ENCODE measurements around the gene ABCA4.
A peak's percentile ranks its signal among the peaks of the same experiment; 100 is the strongest.

Gene ABCA4

DNA sequence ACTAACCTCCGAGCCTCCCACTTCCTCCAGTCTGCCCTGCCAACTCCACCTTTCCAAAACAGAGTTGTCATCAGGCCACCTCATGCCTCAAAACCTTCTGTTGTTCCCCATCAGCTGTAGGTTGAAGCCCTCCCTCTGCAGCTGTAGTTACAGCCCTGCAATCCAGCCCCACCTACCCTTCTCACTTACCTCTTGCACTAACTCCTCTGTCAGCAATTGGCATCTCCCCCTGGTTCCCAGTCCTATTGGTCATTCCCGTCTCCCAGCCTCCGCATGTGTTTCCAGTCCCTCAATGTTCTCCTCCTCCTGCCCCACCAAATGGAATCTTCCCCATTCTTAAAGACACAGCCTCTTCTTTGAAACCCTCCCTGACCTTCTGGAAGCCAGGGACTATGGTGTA lies 111.6 kb downstream of the ABCA4 start:
- Histone ChIP-seq H3K4me1 (ENCODE audit: insufficient read depth, poor library complexity, severe bottlenecking) (no peaks in the 10 kb centered on the region), H3K4me3 (ENCODE audit: severe bottlenecking) (no peak overlapping the region), H3K9me3 (ENCODE audit: severe bottlenecking) (no peaks in the 10 kb centered on the region), H3K36me3 (ENCODE audit: low read depth) (no peaks in the 10 kb centered on the region), H3K27me3 (ENCODE audit: insufficient read depth, poor library complexity, severe bottlenecking) (no peaks in the 10 kb centered on the region), H3K27ac (ENCODE audit: poor library complexity, severe bottlenecking) (no peak overlapping the region)
- no peak for TF ChIP-seq CTCF (IDR thresholded peaks at IDR 0.05; ENCODE audit: poor library complexity, severe bottlenecking)
- ATAC-seq (ENCODE audit: low read depth) (no peak), DNase-seq (ENCODE audit: low spot score) (no peak)

GRCh38 chr1:94006604-94007003 lies 114.3 kb downstream of the ABCA4 start:
- Histone ChIP-seq H3K4me1 (ENCODE audit: insufficient read depth, poor library complexity, severe bottlenecking) (no peaks in the 10 kb centered on the region), H3K27ac (ENCODE audit: poor library complexity, severe bottlenecking) (no peak overlapping the region), H3K9me3 (ENCODE audit: severe bottlenecking) (no peaks in the 10 kb centered on the region), H3K27me3 (ENCODE audit: insufficient read depth, poor library complexity, severe bottlenecking) (no peaks in the 10 kb centered on the region), H3K36me3 (ENCODE audit: low read depth) (no peaks in the 10 kb centered on the region), H3K4me3 (ENCODE audit: severe bottlenecking) (no peak overlapping the region)
- TF ChIP-seq CTCF (IDR thresholded peaks at IDR 0.05; ENCODE audit: poor library complexity, severe bottlenecking) = no peak
- ATAC-seq (ENCODE audit: low read depth) = no peak
- no peak for DNase-seq (ENCODE audit: low spot score)

- no peaks in the 10 kb centered on the region for H3K36me3 ChIP-seq (ENCODE audit: low read depth)
- H3K27ac ChIP-seq (ENCODE audit: poor library complexity, severe bottlenecking) = no peak overlapping the region
- DNase-seq (ENCODE audit: low spot score) (no peak), ATAC-seq (ENCODE audit: low read depth) (peak; percentile 73)
- H3K27me3 ChIP-seq (ENCODE audit: insufficient read depth, poor library complexity, severe bottlenecking) = no peaks in the 10 kb centered on the region
- H3K4me3 ChIP-seq (ENCODE audit: severe bottlenecking) = no peak overlapping the region
- H3K9me3 ChIP-seq (ENCODE audit: severe bottlenecking) = no peaks in the 10 kb centered on the region
- no peak for TF ChIP-seq CTCF (IDR thresholded peaks at IDR 0.05; ENCODE audit: poor library complexity, severe bottlenecking)
- H3K4me1 ChIP-seq (ENCODE audit: insufficient read depth, poor library complexity, severe bottlenecking) = no peaks in the 10 kb centered on the region
Measured at GRCh38 chr1:94004924-94005323, 116.0 kb downstream of the ABCA4 start.

DNA sequence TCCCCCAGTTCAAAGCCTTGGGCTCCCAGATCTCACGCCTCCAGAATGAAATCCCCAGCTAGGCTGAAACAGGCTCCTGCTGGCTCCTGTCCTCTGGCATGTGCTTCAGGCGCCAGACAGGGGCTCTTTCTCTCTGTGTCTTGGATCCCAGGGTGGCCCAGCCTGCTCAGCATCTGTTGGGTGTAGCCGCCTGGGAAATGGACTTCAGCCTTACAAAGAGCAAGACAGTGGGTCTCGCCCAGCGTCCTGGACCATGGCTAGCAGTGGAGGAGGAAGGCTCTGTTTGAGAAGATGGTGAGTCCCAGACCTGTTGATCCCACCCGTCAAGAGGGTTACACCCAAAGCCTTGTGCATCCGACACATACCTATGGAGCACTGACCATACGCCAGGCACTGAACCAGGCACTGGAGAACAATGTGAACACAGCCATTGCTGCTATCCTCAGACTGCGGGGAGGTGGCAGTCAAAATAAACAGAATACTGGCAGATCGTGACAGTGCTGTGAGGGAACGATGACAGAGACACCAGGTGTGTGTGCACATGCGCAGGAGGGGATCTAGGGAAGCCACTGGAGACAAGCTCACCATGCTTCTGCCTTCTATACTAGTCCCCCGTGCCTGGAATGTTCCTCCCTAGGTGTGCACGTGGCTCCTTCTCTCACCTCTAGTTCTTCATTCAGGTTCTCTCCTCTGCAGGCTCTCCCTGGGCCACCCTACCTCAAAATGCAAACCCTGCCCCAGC lies 118.7 kb downstream of the ABCA4 start:
- ATAC-seq (ENCODE audit: low read depth) = no peak
- no peak overlapping the region for H3K4me3 ChIP-seq (ENCODE audit: severe bottlenecking)
- H3K27me3 ChIP-seq (ENCODE audit: insufficient read depth, poor library complexity, severe bottlenecking) = no peaks in the 10 kb centered on the region
- H3K27ac ChIP-seq (ENCODE audit: poor library complexity, severe bottlenecking) = no peak overlapping the region
- no peaks in the 10 kb centered on the region for H3K9me3 ChIP-seq (ENCODE audit: severe bottlenecking)
- no peak for DNase-seq (ENCODE audit: low spot score)
- no peak for TF ChIP-seq CTCF (IDR thresholded peaks at IDR 0.05; ENCODE audit: poor library complexity, severe bottlenecking)
- H3K4me1 ChIP-seq (ENCODE audit: insufficient read depth, poor library complexity, severe bottlenecking) = no peaks in the 10 kb centered on the region
- no peaks in the 10 kb centered on the region for H3K36me3 ChIP-seq (ENCODE audit: low read depth)

GRCh38 chr1:94001397-94002045 lies 119.4 kb downstream of the ABCA4 start:
- H3K27me3 ChIP-seq (ENCODE audit: insufficient read depth, poor library complexity, severe bottlenecking) = no peaks in the 10 kb centered on the region
- no peak overlapping the region for H3K4me3 ChIP-seq (ENCODE audit: severe bottlenecking)
- no peaks in the 10 kb centered on the region for H3K36me3 ChIP-seq (ENCODE audit: low read depth)
- H3K9me3 ChIP-seq (ENCODE audit: severe bottlenecking) = no peaks in the 10 kb centered on the region
- H3K27ac ChIP-seq (ENCODE audit: poor library complexity, severe bottlenecking) = no peak overlapping the region
- DNase-seq (ENCODE audit: low spot score) = no peak
- ATAC-seq (ENCODE audit: low read depth) = no peak
- no peaks in the 10 kb centered on the region for H3K4me1 ChIP-seq (ENCODE audit: insufficient read depth, poor library complexity, severe bottlenecking)
- no peak for TF ChIP-seq CTCF (IDR thresholded peaks at IDR 0.05; ENCODE audit: poor library complexity, severe bottlenecking)
